HepG2 (cell line): ENCODE data around the gene RHOT2. TPM values are rescaled to one million over a fixed set of nuclear protein-coding genes. Genes with fewer than 3 reads are reported as not detected.

Experiments used
- DNMT1 ChIP-seq: sonication (generic); formaldehyde crosslinking; IDR thresholded peaks from 2 replicates; pipeline ENCODE4 v1.5.1; 2020; ENCODE audit warnings: mild to moderate bottlenecking, missing genetic modification reagents
- HIVEP1 ChIP-seq: sonication (generic); formaldehyde crosslinking; IDR thresholded peaks from 2 replicates; pipeline ENCODE4 v1.4.0; 2020; ENCODE audit warnings: mild to moderate bottlenecking, missing genetic modification reagents
- PAF1 ChIP-seq: IDR thresholded peaks from 2 replicates; pipeline ENCODE4 v1.6.1; 2016; ENCODE audit warnings: missing genetic modification reagents, missing compliant biosample characterization
- RXRB ChIP-seq: IDR thresholded peaks from 2 replicates; pipeline ENCODE4 v1.6.1; 2016; ENCODE audit warnings: borderline replicate concordance, missing genetic modification reagents, missing compliant biosample characterization
- SMAD3 ChIP-seq: sonication (generic); formaldehyde crosslinking; IDR thresholded peaks from 2 replicates; pipeline ENCODE4 v1.4.0; 2020; ENCODE audit warnings: missing genetic modification reagents
- SP5 ChIP-seq: IDR thresholded peaks from 2 replicates; pipeline ENCODE4 v1.6.1; 2016; ENCODE audit warnings: low read depth, borderline replicate concordance
- TRIM24 ChIP-seq: sonication (generic); formaldehyde crosslinking; IDR thresholded peaks from 2 replicates; pipeline ENCODE4 v1.8.0; 2022; ENCODE audit warnings: mild to moderate bottlenecking, missing genetic modification reagents
- ZBTB8A ChIP-seq: sonication (generic); formaldehyde crosslinking; IDR thresholded peaks from 2 replicates; pipeline ENCODE4 v1.4.0; 2020; ENCODE audit warnings: mild to moderate bottlenecking, low read depth, missing genetic modification reagents, borderline replicate concordance
- ZFP82 ChIP-seq: sonication (generic); formaldehyde crosslinking; IDR thresholded peaks from 2 replicates; pipeline ENCODE4 v1.5.1; 2020; ENCODE audit warnings: mild to moderate bottlenecking, missing genetic modification reagents, borderline replicate concordance
- ZNF253 ChIP-seq: sonication (generic); formaldehyde crosslinking; IDR thresholded peaks from 2 replicates; pipeline ENCODE4 v1.8.0; 2022; ENCODE audit warnings: mild to moderate bottlenecking, missing genetic modification reagents, borderline replicate concordance
- ZNF558 ChIP-seq: sonication (generic); formaldehyde crosslinking; IDR thresholded peaks from 2 replicates; pipeline ENCODE4 v1.9.0; 2022; ENCODE audit warnings: mild to moderate bottlenecking, missing genetic modification reagents, borderline replicate concordance
- polyA plus RNA-seq, 8 experiments: library from polyadenylated mRNA; depleted of rRNA in 3 of 8; stranded (reverse) in 7 of 8; unstranded in 1 of 8; fragments of >200 nt; fragmentation: Illumina TruSeq in 4 of 8; extraction: Trizol in 4 of 8; gene quantifications; 2 replicates each; pipeline versions ENCODE4 v1.2.1 to v1.2.3, GENCODE V29; 2011 to 2016; ENCODE audit warnings: low read depth in 4 of 8, missing spikeins in 1 of 8, mixed read lengths in 1 of 8; ENCODE audit not compliant: insufficient read depth in 1 of 8
- total RNA-seq, 5 experiments: library from RNA; depleted of rRNA; stranded (reverse); fragments of >200 nt; fragmentation: Illumina TruSeq; extraction: Trizol; gene quantifications; 2 replicates each; pipeline ENCODE4 v1.2.3, GENCODE V29; 2016; ENCODE audit warnings: low read depth in 1 of 5
- TF ChIP-seq, protein P1 (sequence below): sonication (generic); formaldehyde crosslinking; conservative IDR thresholded peaks from 2 replicates; pipeline ENCODE4 v1.8.1; 2023; ENCODE audit warnings: missing genetic modification reagents
- TF ChIP-seq, protein P2 (sequence below): sonication (generic); formaldehyde crosslinking; IDR thresholded peaks from 2 replicates; pipeline ENCODE4 v1.5.0; 2020; ENCODE audit warnings: missing genetic modification reagents, mild to moderate bottlenecking, borderline replicate concordance
- TF ChIP-seq, protein P3 (sequence below): sonication (generic); formaldehyde crosslinking; IDR thresholded peaks from 2 replicates; pipeline ENCODE4 v1.4.0; 2020; ENCODE audit warnings: missing genetic modification reagents
- TF ChIP-seq, protein P4 (sequence below): sonication (generic); formaldehyde crosslinking; IDR thresholded peaks from 2 replicates; pipeline ENCODE4 v1.5.0; 2020; ENCODE audit warnings: missing genetic modification reagents, mild to moderate bottlenecking, borderline replicate concordance
- TF ChIP-seq, protein P5 (sequence below): sonication (generic); formaldehyde crosslinking; IDR thresholded peaks from 2 replicates; pipeline ENCODE4 v1.4.0; 2020; ENCODE audit warnings: mild to moderate bottlenecking, missing genetic modification reagents
- TF ChIP-seq, protein P6 (sequence below): sonication (generic); formaldehyde crosslinking; IDR thresholded peaks from 2 replicates; pipeline ENCODE4 v1.8.0; 2023; ENCODE audit warnings: mild to moderate bottlenecking, missing genetic modification reagents
- TF ChIP-seq, protein P7 (sequence below): sonication (generic); formaldehyde crosslinking; IDR thresholded peaks from 2 replicates; pipeline ENCODE4 v1.5.0; 2020; ENCODE audit warnings: mild to moderate bottlenecking, missing genetic modification reagents

Gene RHOT2
- total and polyA plus RNA-seq, 2 of the 13 experiments (the other 11 are each of a cell fraction or from before 2014, with no cell fraction given) = 63.6 to 76.9 TPM

DNA sequence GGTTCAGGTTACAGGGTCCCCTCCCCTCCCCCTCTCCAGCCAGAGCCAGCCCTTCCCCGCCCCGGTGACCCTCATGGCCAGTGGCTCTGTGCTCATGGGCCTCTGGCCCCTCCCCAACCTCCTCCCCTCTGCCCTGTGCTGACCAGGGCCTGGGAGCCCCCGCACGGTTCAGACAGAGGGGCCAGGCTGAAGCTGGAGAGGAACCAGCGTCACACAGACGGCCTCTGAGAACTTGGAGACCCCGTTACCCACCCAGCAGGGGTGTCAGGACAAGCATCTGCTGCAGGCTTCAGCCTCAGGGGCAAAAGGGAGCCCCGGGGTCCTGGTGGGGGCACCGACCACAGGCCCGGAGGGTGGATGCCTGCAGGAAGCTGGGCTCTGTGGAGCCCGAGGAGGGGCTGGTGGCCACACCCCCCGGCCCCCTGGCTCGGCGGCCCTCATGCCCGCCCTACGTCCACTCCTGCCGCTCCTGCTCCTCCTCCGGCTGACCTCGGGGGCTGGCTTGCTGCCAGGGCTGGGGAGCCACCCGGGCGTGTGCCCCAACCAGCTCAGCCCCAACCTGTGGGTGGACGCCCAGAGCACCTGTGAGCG, 37.0 kb upstream of the RHOT2 start, which contains the start of gene WFIKKN1 (continued):
- TF ChIP-seq RXRB = no peak
- TF ChIP-seq, protein P1, sequence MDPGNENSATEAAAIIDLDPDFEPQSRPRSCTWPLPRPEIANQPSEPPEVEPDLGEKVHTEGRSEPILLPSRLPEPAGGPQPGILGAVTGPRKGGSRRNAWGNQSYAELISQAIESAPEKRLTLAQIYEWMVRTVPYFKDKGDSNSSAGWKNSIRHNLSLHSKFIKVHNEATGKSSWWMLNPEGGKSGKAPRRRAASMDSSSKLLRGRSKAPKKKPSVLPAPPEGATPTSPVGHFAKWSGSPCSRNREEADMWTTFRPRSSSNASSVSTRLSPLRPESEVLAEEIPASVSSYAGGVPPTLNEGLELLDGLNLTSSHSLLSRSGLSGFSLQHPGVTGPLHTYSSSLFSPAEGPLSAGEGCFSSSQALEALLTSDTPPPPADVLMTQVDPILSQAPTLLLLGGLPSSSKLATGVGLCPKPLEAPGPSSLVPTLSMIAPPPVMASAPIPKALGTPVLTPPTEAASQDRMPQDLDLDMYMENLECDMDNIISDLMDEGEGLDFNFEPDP = no peak
- TF ChIP-seq, protein P2, sequence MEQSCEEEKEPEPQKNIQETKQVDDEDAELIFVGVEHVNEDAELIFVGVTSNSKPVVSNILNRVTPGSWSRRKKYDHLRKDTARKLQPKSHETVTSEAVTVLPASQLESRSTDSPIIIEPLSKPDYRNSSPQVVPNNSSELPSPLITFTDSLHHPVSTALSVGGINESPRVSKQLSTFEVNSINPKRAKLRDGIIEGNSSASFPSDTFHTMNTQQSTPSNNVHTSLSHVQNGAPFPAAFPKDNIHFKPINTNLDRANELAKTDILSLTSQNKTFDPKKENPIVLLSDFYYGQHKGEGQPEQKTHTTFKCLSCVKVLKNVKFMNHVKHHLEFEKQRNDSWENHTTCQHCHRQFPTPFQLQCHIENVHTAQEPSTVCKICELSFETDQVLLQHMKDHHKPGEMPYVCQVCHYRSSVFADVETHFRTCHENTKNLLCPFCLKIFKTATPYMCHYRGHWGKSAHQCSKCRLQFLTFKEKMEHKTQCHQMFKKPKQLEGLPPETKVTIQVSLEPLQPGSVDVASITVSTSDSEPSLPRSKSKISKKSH (CRISPR knock-in tag) = no peak
- TF ChIP-seq, protein P3, sequence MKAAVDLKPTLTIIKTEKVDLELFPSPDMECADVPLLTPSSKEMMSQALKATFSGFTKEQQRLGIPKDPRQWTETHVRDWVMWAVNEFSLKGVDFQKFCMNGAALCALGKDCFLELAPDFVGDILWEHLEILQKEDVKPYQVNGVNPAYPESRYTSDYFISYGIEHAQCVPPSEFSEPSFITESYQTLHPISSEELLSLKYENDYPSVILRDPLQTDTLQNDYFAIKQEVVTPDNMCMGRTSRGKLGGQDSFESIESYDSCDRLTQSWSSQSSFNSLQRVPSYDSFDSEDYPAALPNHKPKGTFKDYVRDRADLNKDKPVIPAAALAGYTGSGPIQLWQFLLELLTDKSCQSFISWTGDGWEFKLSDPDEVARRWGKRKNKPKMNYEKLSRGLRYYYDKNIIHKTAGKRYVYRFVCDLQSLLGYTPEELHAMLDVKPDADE = no peak
- TF ChIP-seq, protein P4, sequence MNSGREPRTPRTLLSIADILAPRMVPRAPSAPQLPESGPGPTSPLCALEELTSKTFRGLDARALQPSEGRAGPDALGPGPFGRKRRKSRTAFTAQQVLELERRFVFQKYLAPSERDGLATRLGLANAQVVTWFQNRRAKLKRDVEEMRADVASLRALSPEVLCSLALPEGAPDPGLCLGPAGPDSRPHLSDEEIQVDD (CRISPR knock-in tag) = 0 out of 2 replicates have a peak, but pooled peaks have one; percentile 7
- no peak for TF ChIP-seq ZBTB8A (CRISPR knock-in tag)
- TF ChIP-seq HIVEP1 (CRISPR knock-in tag) = no peak
- TF ChIP-seq, protein P5, sequence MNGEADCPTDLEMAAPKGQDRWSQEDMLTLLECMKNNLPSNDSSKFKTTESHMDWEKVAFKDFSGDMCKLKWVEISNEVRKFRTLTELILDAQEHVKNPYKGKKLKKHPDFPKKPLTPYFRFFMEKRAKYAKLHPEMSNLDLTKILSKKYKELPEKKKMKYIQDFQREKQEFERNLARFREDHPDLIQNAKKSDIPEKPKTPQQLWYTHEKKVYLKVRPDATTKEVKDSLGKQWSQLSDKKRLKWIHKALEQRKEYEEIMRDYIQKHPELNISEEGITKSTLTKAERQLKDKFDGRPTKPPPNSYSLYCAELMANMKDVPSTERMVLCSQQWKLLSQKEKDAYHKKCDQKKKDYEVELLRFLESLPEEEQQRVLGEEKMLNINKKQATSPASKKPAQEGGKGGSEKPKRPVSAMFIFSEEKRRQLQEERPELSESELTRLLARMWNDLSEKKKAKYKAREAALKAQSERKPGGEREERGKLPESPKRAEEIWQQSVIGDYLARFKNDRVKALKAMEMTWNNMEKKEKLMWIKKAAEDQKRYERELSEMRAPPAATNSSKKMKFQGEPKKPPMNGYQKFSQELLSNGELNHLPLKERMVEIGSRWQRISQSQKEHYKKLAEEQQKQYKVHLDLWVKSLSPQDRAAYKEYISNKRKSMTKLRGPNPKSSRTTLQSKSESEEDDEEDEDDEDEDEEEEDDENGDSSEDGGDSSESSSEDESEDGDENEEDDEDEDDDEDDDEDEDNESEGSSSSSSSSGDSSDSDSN (CRISPR knock-in tag) = peak; percentile 33; the same call in 1 of the 2 replicates
- TF ChIP-seq DNMT1 (CRISPR knock-in tag) = no peak
- TF ChIP-seq ZNF253 (CRISPR knock-in tag) = no peak
- TF ChIP-seq, protein P6, sequence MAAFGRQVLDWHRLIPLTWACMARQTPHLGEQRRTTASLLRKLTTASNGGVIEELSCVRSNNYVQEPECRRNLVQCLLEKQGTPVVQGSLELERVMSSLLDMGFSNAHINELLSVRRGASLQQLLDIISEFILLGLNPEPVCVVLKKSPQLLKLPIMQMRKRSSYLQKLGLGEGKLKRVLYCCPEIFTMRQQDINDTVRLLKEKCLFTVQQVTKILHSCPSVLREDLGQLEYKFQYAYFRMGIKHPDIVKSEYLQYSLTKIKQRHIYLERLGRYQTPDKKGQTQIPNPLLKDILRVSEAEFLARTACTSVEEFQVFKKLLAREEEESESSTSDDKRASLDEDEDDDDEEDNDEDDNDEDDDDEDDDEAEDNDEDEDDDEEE (CRISPR knock-in tag) = no peak
- no peak for TF ChIP-seq ZFP82 (CRISPR knock-in tag)
- no peak for TF ChIP-seq SMAD3 (CRISPR knock-in tag)
- TF ChIP-seq ZNF558 (CRISPR knock-in tag) = no peak
- TF ChIP-seq PAF1 = no peak
- peak; percentile 43 for TF ChIP-seq SP5 (CRISPR knock-in tag)
- TF ChIP-seq, protein P7, sequence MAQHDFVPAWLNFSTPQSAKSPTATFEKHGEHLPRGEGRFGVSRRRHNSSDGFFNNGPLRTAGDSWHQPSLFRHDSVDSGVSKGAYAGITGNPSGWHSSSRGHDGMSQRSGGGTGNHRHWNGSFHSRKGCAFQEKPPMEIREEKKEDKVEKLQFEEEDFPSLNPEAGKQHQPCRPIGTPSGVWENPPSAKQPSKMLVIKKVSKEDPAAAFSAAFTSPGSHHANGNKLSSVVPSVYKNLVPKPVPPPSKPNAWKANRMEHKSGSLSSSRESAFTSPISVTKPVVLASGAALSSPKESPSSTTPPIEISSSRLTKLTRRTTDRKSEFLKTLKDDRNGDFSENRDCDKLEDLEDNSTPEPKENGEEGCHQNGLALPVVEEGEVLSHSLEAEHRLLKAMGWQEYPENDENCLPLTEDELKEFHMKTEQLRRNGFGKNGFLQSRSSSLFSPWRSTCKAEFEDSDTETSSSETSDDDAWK = no peak
- no peak for TF ChIP-seq TRIM24 (CRISPR knock-in tag)
